Measurements from ENCODE around the gene EHD2.
"Not testable (repeated sequence)": the region's sequence is repeated elsewhere in the genome, so short reads cannot be mapped to it uniquely, and the experiment has no call there.

EHD2 gene, protein sequence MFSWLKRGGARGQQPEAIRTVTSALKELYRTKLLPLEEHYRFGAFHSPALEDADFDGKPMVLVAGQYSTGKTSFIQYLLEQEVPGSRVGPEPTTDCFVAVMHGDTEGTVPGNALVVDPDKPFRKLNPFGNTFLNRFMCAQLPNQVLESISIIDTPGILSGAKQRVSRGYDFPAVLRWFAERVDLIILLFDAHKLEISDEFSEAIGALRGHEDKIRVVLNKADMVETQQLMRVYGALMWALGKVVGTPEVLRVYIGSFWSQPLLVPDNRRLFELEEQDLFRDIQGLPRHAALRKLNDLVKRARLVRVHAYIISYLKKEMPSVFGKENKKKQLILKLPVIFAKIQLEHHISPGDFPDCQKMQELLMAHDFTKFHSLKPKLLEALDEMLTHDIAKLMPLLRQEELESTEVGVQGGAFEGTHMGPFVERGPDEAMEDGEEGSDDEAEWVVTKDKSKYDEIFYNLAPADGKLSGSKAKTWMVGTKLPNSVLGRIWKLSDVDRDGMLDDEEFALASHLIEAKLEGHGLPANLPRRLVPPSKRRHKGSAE

DNA sequence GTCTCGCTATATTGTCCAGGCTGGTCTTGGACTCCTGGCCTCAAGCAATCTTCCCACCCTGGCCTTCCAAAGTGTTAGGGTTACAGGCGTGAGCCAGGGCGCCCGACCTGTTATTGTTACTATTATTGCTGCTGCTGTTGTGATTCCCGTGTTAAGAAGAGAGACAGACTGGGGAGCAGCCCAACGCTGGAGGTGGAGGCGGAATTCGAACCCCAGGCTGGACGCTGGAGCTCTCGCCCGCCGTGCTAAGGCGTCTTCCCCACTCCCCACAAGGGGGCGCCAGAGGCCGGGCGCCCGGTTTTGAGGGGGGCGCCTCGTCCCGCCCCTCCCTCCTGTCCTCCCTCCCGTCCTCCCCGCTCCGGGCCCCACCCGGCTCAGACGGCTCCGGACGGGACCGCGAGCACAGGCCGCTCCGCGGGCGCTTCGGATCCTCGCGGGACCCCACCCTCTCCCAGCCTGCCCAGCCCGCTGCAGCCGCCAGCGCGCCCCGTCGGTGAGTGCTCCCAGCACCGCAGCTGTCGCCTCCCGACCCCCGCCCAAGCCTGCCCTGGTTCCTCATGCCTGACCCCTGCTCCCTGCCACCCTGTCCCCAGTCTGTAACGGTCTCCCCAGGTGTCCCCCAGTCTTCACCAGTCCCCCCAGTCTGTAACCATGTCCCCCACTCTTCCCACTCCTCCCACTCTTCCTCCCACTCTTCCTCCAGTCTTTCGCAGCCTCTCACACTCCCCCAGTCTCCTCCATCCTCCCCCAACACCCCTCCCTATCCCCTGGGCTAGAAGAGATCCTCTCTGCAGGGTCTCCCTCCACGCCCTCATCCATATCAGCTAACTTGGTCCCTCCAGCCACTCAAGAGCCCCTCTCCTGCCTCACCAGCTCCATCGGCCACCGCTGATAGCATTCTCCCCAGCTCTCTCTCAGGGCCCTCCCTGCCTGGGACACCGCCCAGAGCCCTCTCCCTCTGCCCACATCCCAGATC lies at the start of gene EHD2:
Gene EHD2 (plus strand): TSS at position 377 of the 976 bp plus-strand sequence. CDS start 3,191 bp downstream, outside the sequence.
- DNase-seq, result peak; percentile 29

DNA sequence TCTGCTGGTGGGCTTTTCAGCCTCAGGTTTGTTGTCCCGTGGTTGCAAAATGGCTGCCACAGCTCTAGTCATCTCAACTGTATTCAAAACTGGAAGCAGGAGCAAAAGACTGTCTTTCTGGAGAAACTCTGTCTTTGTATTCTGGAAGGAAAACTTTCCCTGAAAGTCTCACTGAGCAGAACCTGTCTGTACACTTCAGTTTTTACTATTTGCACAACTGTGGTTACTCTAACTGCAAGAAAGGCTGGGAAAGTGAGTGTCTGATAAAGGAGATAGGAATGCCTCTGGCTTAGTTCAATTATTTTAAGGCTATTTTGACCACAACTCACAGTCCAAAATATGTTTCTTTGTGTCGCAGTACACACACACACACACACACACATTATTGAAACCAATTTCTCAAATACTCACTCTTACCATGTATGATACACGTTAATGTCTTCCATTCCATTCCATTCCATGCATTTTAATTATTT lies 49.7 kb upstream of the EHD2 start:
- DNase-seq, result no peak

DNA sequence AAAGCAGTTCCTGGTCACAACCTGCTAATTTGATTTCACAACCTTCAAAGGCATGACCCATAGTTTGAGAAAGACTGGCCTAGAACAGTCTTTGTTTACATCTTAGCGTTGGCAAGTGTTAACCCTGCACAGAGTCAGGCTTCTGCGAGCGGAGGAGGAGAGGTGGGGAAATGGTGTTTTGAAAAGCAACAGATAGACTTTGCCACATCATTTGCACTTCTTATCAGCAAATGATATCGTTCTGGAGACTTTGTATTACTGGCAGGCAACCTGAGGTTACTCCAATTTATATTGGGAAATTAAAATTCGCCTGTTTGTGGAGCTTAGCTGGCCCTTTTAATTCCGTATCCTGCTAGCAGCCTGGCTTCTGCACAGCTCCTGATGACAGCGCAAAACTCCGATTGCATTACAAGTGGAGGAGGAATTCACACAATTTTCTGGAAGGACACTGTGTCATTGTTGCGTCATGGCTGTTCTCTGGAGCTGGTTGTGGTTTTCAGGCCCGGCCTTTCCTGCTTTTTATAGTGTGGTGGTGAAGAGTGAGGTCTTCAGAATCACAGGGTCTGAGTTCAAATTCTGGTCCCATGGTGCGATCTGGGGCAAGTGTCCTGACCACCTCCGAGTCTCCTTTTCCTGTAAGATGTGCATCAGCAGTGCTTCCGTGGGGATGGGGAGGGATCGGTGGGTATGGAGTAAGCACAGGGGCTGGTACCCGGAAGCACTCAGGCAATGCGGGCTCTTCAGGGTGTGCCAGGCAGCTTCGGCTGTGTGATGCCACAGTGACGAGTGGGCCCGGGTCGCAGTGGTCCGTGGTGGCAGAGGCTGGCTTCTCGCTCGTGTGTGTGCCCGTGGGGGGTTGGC lies 49.1 kb upstream of the EHD2 start:
- DNase-seq, result no peak

DNA sequence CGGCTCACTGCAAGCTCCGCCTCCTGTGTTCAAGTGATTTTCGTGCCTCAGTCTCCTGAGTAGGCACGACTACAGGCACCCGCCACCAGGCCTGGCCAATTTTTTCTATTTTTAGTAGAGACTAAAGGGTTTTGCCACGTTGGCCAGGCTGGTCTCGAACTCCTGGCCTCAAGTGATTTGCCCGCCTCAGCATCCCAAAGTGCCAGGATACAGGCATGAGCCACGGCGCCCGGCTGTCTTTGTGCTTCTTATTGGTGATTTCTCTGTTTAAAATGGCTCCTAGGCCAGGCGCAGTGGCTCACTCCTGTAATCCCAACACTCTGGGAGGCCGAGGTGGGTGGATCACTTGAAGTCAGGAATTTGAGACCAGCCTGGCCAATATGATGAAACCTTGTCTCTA lies 44.7 kb upstream of the EHD2 start:
- not testable (repeated sequence) for DNase-seq

DNA sequence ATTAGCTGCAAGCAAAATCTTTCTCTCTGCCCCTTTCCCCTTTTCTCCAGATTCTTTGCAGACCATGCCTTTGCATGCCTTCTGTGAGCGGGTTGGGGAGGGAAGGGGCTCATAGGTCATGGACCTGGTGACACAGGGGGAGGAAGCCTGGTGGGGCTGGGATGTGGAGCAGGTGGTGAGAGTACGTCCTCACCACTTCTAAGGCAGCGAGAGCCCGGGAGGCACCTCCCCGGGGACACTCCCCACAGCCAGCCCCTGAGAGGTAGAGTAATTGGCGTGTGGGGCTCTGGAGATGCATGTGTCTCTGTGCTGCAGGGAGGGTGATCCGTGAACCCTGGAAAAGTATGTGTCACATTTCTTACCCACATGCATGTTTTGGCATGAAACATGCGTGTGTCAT lies 42.5 kb upstream of the EHD2 start:
- no peak for DNase-seq

DNA sequence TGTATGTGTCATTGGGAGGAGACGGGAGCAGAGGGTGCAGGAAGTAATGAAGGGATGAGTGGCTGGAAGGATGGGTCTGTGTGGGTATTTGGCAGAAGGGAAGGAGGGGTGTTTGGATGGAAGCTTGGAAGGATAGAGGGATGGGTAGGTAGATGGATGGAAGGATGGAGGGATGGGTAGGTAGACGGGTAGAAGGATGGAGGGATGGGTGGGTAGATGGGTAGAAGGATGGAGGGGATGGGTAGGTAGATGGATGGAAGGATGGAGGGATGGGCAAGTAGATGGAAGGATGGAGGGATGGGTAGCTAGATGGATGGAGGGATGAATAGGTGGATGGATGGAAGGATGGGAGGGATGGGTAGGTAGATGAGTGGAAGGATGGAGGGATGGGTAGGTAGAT lies 41.7 kb upstream of the EHD2 start:
- no peak for DNase-seq

DNA sequence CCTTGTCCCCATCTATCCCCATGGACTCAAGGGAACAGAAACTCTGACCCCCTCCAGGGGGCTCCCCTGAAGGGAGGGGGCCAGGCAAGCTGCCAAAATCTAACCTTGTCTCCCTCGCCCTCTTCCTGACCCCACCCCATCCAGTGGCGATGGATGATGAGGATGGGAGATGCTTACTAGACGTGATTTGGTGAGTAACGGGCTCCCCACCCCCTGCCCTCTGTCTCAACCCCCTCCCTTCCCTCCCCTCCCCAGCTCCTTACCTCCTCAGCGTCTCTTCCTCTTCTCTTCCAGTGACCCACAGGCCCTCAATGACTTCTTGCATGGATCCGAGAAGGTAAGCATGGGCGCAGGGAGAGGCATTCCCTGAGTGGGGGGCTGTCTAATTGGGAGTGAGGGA lies 39.8 kb upstream of the EHD2 start:
- no peak for DNase-seq

DNA sequence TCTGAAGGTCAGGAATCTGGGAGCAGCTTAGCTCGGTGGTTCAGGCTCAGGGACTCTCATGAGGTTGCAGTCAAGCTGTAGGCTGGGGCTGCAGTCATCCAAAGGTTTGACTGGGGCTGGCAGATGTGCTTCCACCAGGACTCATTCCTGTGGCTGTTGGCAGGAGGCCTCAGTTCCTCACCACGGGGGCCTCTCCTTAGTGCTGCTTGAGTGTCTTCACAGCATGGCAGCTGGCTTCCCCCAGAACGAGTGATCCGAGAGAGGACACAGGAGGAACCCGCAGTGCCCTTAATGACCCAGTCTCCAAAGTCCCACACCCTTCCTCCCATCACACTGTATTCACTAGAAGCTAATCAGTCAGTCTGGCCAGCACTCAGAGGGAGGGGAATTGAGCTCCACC lies 38.7 kb upstream of the EHD2 start:
- no peak for DNase-seq

DNA sequence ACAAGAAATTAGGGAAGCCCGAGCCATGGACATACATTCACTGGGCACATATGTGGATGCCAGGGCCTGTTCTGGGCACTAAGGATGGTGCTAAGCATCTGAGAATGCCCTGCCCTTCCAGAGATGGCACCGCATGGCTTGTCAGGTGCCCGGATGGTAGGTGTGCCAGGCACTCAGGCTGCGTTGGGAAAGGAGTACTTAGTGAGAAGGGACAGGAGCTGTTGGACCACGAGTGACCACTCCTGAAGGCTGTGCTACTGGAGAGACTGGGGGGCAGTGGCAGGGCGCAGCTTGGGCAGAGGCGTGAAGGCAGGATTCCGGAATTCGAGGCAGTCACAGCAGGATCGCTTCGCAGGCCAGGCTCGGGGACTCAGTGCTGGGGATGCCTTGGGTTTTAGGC lies 38.0 kb upstream of the EHD2 start:
- no peak for DNase-seq

DNA sequence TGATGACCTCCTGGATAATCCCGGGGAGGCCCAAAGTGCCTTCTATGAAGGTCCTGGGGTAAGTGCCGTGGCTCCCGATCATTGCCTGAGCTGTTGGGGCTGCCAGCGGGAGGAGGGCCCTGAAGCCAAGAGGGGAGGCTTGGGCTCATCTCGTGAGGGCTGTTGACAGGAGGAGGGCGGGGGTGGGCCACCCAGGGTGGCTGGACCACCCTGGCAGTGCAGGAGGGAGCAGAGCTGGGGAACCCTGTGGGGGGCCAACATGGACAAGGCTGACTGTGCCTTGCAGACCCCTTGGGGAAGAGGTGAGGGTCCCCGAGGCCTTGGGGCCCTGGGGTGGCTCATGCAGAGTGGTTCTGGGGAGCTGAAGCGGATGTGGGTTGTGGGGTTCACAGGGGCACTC lies 37.4 kb upstream of the EHD2 start:
- DNase-seq, result no peak

DNA sequence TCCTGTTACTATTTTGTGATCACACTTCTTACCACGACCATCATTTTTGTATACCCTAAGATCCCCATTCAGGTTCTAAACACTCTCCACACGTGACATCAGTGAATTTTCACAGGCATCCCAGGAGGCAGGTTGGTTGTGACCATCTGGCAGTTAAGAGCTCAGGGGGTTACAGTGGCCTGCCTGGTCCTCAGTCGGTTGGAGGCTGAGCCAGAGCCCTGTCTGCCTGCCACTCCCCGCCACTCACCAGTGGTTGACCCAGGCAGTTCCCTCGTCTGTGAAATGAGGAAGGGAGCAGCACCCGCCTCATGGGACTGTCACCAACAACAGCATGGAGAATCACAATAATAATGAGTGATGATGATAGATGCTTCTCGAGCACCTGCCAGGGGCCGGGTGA lies 36.4 kb upstream of the EHD2 start:
- DNase-seq, result no peak

DNA sequence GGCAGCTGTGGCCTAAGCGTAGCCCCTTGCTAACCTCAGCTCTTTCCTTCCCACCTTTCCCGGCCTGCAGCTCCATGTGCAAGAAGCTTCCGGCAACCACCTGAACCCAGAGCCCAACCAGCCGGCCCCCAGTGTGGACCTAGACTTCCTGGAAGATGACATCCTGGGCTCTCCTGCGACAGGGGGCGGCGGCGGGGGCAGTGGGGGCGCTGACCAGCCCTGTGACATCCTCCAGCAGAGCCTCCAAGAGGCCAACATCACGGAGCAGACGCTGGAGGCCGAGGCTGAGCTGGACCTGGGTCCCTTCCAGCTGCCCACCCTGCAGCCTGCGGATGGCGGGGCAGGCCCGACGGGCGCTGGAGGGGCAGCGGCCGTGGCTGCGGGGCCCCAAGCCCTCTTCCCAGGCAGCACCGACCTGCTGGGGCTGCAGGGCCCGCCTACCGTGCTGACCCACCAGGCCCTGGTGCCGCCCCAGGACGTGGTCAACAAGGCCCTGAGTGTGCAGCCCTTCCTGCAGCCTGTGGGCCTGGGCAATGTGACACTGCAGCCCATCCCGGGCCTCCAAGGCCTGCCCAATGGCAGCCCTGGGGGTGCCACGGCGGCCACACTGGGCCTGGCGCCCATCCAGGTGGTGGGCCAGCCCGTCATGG lies 33.8 kb upstream of the EHD2 start:
- DNase-seq, result no peak

DNA sequence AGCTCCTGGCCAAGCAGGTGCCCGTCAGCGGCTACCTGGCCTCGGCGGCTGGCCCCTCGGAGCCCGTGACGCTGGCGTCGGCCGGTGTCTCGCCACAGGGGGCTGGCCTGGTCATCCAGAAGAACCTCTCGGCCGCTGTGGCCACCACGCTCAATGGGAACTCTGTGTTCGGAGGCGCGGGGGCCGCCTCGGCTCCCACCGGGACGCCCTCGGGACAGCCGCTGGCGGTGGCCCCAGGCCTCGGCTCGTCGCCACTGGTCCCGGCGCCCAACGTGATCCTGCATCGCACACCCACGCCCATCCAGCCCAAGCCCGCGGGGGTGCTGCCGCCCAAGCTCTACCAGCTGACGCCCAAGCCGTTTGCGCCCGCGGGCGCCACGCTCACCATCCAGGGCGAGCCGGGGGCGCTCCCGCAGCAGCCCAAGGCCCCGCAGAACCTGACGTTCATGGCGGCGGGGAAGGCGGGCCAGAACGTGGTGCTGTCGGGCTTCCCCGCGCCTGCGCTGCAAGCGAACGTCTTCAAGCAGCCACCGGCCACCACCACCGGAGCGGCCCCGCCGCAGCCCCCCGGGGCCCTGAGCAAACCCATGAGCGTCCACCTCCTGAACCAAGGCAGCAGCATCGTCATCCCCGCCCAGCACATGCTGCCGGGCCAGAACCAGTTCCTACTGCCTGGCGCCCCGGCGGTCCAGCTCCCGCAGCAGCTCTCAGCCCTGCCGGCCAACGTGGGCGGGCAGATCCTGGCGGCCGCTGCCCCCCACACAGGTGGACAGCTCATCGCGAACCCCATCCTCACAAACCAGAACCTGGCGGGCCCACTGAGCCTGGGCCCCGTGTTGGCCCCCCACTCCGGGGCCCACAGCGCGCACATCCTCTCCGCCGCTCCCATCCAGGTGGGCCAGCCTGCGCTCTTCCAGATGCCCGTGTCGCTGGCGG lies 33.0 kb upstream of the EHD2 start:
- no peak for DNase-seq

DNA sequence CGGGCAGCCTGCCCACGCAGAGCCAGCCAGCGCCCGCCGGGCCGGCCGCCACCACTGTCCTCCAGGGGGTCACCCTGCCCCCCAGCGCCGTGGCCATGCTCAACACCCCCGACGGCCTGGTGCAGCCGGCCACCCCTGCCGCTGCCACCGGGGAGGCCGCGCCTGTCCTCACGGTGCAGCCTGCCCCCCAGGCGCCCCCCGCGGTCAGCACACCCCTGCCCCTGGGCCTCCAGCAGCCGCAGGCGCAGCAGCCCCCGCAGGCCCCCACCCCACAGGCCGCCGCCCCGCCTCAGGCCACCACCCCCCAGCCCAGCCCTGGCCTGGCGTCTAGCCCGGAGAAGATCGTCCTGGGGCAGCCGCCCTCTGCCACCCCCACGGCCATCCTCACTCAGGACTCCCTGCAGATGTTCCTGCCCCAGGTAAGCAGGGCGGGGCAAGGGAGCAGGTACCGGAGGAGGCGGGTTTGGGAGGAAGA lies 32.3 kb upstream of the EHD2 start:
- DNase-seq, result no peak

DNA sequence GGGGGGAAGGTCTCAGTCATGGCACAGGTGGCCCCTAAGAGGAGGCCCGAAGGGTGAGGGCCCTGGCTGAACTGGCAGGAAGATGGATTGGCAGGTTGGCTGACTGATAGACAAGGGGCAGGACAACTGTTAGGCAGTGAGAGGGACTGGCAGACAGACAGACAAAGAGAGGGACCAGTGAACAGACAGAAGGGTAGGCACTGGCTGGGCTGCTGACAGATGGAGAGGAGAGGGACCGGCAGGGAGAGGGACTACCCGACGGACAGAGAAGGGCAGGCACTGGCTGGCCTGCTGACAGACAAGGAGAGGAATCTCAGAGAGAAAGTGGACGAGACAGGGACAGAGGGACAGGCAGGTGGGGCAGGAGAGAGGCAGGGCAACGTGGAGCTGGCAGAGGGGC lies 31.8 kb upstream of the EHD2 start:
- DNase-seq, result no peak

DNA sequence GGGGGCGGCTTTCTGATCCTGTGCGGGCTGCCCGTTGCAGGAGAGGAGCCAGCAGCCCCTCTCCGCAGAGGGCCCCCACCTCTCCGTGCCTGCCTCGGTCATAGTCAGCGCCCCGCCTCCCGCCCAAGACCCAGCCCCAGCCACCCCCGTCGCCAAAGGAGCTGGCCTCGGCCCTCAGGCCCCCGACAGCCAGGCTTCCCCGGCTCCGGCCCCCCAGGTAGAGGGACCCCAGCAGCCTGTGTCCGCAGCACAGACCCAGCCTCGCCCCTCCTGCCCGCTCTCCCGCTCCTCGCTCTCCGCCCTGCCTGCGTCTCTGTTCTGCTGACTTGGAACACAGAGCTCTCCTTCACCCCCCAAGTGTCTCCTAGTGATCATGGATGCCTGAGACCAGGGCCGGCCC lies 31.3 kb upstream of the EHD2 start:
- DNase-seq, result no peak

DNA sequence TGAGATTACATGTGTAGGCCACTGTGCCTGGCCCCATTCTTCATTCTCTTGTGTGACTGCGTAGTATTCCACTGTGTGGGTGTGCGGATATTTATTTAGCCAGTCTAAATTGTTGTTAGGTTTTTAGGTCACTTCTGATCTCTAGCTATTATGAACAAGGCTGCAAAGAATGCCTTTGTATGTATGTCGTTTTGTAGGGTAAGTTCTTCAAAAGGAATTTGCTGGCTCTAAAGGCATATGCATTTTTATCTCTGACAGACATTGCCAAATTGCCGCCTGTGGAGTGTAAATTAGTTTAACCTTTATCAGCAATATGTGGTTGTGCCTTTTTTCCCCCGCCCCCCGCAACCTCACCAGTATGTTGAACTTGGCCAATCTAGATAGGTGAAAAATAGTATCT lies 30.3 kb upstream of the EHD2 start:
- DNase-seq, result no peak

DNA sequence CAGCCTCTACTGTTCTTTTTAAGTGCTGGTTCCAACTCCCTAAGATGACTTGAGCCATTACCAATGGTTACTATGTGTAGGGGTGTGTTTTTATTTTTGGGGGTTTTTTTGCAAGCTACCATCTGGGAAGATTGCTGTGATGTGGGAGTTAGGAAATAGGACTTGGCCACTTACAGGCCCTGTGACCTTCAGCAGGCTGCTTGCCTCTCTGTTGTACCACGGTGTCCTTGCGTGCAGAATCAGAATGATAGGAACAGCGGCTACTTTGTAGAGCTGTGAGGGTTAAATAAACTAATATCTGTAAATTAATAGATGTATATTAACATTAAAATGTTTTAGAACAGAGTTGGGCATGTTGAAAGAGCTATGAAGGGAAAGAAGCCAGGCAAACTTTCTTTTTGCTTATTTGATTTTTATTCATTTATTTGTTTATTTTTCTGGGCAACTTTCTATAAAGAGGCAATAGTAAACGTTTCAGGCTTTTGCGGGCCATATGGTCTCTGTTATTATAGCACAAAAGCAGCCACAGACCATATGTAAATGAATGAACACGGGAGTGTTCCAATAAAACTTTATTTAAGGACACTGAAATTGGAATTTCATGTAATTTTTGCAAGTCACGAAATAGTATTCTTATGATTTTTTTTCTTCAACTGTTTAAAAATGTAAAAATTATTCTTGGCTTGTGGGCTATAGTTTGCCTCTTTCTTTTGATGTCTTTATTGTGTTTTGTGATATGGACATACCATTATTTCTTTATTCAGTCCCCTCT lies 26.4 kb upstream of the EHD2 start:
- no peak for DNase-seq

DNA sequence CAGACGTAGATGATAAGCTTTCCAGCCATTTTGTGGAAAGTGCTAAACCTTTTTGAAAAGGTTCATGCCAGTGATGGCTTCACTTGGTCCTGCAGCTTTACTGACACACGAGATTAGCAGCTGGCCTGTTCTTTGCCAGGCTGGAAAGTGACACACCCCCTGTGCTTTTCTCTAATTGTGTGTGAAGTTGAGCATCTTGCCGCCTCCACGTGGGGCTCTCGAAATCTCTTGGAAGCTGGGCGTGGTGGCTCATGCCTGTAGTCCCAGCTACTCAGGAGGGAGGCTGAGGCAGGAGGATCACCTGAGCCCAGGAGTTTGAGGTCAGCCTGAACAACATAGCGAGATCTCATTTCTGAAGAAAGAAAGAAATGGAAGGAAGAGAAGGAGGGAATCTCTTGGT lies 25.3 kb upstream of the EHD2 start:
- DNase-seq, result no peak

DNA sequence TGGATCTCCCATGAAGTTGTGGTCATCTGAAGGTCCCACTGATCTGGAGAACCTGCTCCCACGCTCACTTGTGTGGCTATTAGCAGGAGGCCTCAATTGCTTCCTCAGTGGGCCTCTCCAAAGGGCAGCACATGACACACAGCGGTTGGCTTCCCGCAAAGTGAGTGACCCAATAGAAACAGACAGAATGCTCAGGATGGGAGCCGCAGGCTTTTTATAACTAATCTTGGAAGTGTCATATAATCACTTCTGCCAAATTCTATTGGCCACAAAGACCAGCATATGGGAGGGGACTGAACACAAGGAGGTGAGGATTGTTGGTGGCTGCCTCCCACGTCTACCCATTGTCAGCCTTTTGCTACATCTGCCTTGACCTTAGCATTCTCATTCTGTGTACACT lies 22.1 kb upstream of the EHD2 start:
- DNase-seq, result no peak

All from CD4-positive, alpha-beta T cell treated with Interleukin-21 for 1 hour (primary cell).